Stomach (tissue), 9 donors: ENCODE data around the gene XXYLT1. TPM values are rescaled to one million over a fixed set of nuclear protein-coding genes. Genes with fewer than 3 reads are reported as not detected.
"Not testable (repeated sequence)": the region's sequence is repeated elsewhere in the genome, so short reads cannot be mapped to it uniquely, and the experiment has no call there.

Experiments used
- DNase-seq, 2 donors: peaks; one replicate each; pipeline versions ENCODE4 v3.0.0 to v3.0.0-alpha.2; 2013 to 2019
- H3K27ac ChIP-seq, 5 donors: fragments of 200-600 bp in 4 of 5; sonication (generic) in 4 of 5; one replicate each; pipeline ENCODE4 v1.5.1; 2013 to 2019; ENCODE audit warnings: mild to moderate bottlenecking in 1 of 5, moderate library complexity in 1 of 5
- H3K27me3 ChIP-seq, 3 donors: fragments of 200-600 bp; sonication (generic); one replicate each; pipeline ENCODE4 v1.5.1; 2017 to 2019; ENCODE audit warnings: mixed run types in 1 of 3
- H3K36me3 ChIP-seq, 4 donors: fragments of 200-600 bp; sonication (generic); 1 replicate in 3 of 4; 2 replicates in 1 of 4; pipeline ENCODE4 v1.5.1; 2016 to 2019
- H3K4me1 ChIP-seq, 4 donors: fragments of 200-600 bp; sonication (generic); one replicate each; pipeline ENCODE4 v1.5.1; 2016 to 2019
- H3K4me3 ChIP-seq, 4 donors: fragments of 200-600 bp; sonication (generic) in 3 of 4; one replicate each; pipeline ENCODE4 v1.5.1; 2016 to 2019; ENCODE audit warnings: mild to moderate bottlenecking in 1 of 4
- H3K9me3 ChIP-seq, 4 donors: fragments of 200-600 bp; sonication (generic); one replicate each; pipeline ENCODE4 v1.5.1; 2016 to 2019
- CTCF ChIP-seq, 7 experiments: fragments of 450-650 bp in 4 of 7; fragments of 200-600 bp in 3 of 7; sonication (generic) in 3 of 7; IDR thresholded peaks; one replicate each; pipeline ENCODE4 v1.5.1; 2016 to 2019; ENCODE audit warnings: antibody characterized with exemption in 7 of 7, control low read depth in 2 of 7, mild to moderate bottlenecking in 1 of 7
- EP300 ChIP-seq: sonication (generic); formaldehyde crosslinking; IDR thresholded peaks from one replicate; pipeline ENCODE4 v1.6.1; 2017; ENCODE audit warnings: antibody characterized with exemption
- POLR2A ChIP-seq, 4 donors: fragments of 450-650 bp; IDR thresholded peaks; one replicate each; pipeline ENCODE4 v1.6.1; 2016; ENCODE audit warnings: antibody characterized with exemption in 4 of 4, control low read depth in 2 of 4, mild to moderate bottlenecking in 1 of 4, moderate library complexity in 1 of 4
- POLR2AphosphoS5 ChIP-seq, 3 donors: sonication (generic); formaldehyde crosslinking; IDR thresholded peaks; one replicate each; pipeline ENCODE4 v1.6.1; 2016; ENCODE audit warnings: antibody characterized with exemption in 3 of 3
- WGBS, 5 donors: extraction: QIAGEN DNeasy Blood & Tissue Kit in 3 of 5; methylation state at CpG; one replicate each; pipeline versions ENCODE4 v1.1.5 to v1.1.7; 2013 to 2018; 5-methylcytosine and 5-hydroxymethylcytosine counted together
- intact Hi-C: fragments of 100-400 bp; cut with DNase I; formaldehyde crosslinking; loops from one replicate; pipeline ENCODE4 v1.15.1; 2023; ENCODE audit warnings: low total_unique reads
- polyA plus RNA-seq, 3 donors: library from polyadenylated mRNA; stranded (reverse); fragments of 200-250 nt; gene quantifications; one replicate each; pipeline ENCODE4 v1.2.3, GENCODE V29; 2013
- total RNA-seq, 5 donors: library from RNA; depleted of rRNA; stranded (reverse); fragments of >200 nt; gene quantifications; one replicate each; pipeline versions ENCODE4 v1.1.0 to v1.2.3, GENCODE V29; 2014 to 2016
- donor health status: healthy with polysubstance abuse.
- donor health status: Bipolar disorder and iron deficiency.
- donor health status: healthy.

The XXYLT1 gene
- total and polyA plus RNA-seq, 8 donors = 2.1 to 41.5 (median 11.4) TPM; not detected in 1

- no peak for DNase-seq
- WGBS, 5 donors = 68 to 85% (median 71%) methylated on average over 5 of the region's 5 CpGs
- TF ChIP-seq CTCF (IDR thresholded peaks at IDR 0.05) (no peak), EP300 (no peak), POLR2AphosphoS5 (IDR thresholded peaks at IDR 0.05) (no peak), POLR2A (IDR thresholded peaks at IDR 0.05) (no peak)
- intact Hi-C loops = no loop called here
- H3K36me3 ChIP-seq = no peaks in the 10 kb centered on the region
- no peaks in the 10 kb centered on the region for H3K27me3 ChIP-seq
- H3K9me3 ChIP-seq = no peaks in the 10 kb centered on the region
- peaks cover 0 to 12% (median 5%) of the 10 kb centered on the region in 4 donors for H3K4me1 ChIP-seq
- H3K4me3 ChIP-seq = no peak overlapping the region
- H3K27ac ChIP-seq = no peak overlapping the region
Measured at GRCh38 chr3:195038161-195038560, 232.8 kb downstream of the XXYLT1 start.

- H3K27me3 ChIP-seq, DNase-seq, H3K4me3 ChIP-seq, H3K27ac ChIP-seq, intact Hi-C loops, H3K9me3 ChIP-seq, H3K36me3 ChIP-seq: not testable (repeated sequence)
- H3K4me1 ChIP-seq = peaks cover 0 to 16% (median 7%) of the 10 kb centered on the region in 4 donors
- WGBS, 5 donors = 88 to 94% (median 92%) methylated on average over 3 of the region's 3 CpGs
Measured at GRCh38 chr3:195037586-195037985, 233.4 kb downstream of the XXYLT1 start.

GRCh38 chr3:195036974-195037373 is 234.0 kb downstream of the XXYLT1 start:
- intact Hi-C loops = no loop called here
- DNase-seq = no peak
- H3K4me3 ChIP-seq = no peak overlapping the region

GRCh38 chr3:195036574-195036973 is 234.4 kb downstream of the XXYLT1 start:
- H3K4me1 ChIP-seq = peaks cover 3 to 25% (median 15%) of the 10 kb centered on the region in 4 donors
- no peak for TF ChIP-seq POLR2A (IDR thresholded peaks at IDR 0.05)
- no peak for TF ChIP-seq POLR2AphosphoS5 (IDR thresholded peaks at IDR 0.05)
- TF ChIP-seq CTCF (IDR thresholded peaks at IDR 0.05) = no peak
- TF ChIP-seq EP300 = no peak
- H3K9me3 ChIP-seq = no peaks in the 10 kb centered on the region
- intact Hi-C loops = no loop called here
- no peak overlapping the region for H3K27ac ChIP-seq
- no peaks in the 10 kb centered on the region for H3K27me3 ChIP-seq
- no peaks in the 10 kb centered on the region for H3K36me3 ChIP-seq
- H3K4me3 ChIP-seq = no peak overlapping the region
- peak in 1 of 2 donors; percentile 2 for DNase-seq
- WGBS, 5 donors = 87 to 95% (median 90%) methylated on average over 6 of the region's 6 CpGs

More at GRCh38 chr3:195036974-195037373, 234.0 kb downstream of the XXYLT1 start:
- Histone ChIP-seq H3K36me3 (no peaks in the 10 kb centered on the region), H3K9me3 (no peaks in the 10 kb centered on the region), H3K27ac (no peak overlapping the region), H3K4me1 (peaks cover 0 to 21% (median 11%) of the 10 kb centered on the region in 4 donors), H3K27me3 (no peaks in the 10 kb centered on the region)
- TF ChIP-seq POLR2AphosphoS5 (IDR thresholded peaks at IDR 0.05) = no peak
- TF ChIP-seq POLR2A (IDR thresholded peaks at IDR 0.05) = no peak
- TF ChIP-seq CTCF (IDR thresholded peaks at IDR 0.05) = no peak
- TF ChIP-seq EP300 = no peak
- 75 to 89% (median 86%) methylated on average over 5 of the region's 5 CpGs for WGBS, 5 donors

GRCh38 chr3:195036203-195036505 is 234.8 kb downstream of the XXYLT1 start:
- no peak for DNase-seq
- Histone ChIP-seq H3K27me3 (no peaks in the 10 kb centered on the region), H3K27ac (no peak overlapping the region), H3K4me3 (no peak overlapping the region), H3K36me3 (no peaks in the 10 kb centered on the region), H3K9me3 (no peaks in the 10 kb centered on the region), H3K4me1 (peaks cover 8 to 29% (median 18%) of the 10 kb centered on the region in 4 donors)
- 74 to 85% (median 83%) methylated on average over 17 of the region's 17 CpGs for WGBS, 5 donors
- intact Hi-C loops = no loop called here
- TF ChIP-seq POLR2AphosphoS5 (IDR thresholded peaks at IDR 0.05) (no peak), POLR2A (IDR thresholded peaks at IDR 0.05) (no peak), CTCF (IDR thresholded peaks at IDR 0.05) (no peak), EP300 (no peak)
